AG04449 (cell line): ENCODE measurements around the gene C1orf115.

Experiments
- CTCF ChIA-PET: fragments of 350-600 bp; formaldehyde crosslinking; extraction: SDS; loops from one replicate; lab custom pipeline; 2021; ENCODE audit warnings: antibody characterized with exemption; lab: Yijun Ruan, JAX
- POLR2A ChIA-PET: fragments of 400-600, 350-600 bp; formaldehyde crosslinking; extraction: SDS; loops from one replicate; lab custom pipeline; 2020; ENCODE audit warnings: antibody characterized with exemption, inconsistent platforms; lab: Yijun Ruan, JAX
- DNase-seq: peaks from one replicate; pipeline ENCODE4 v3.0.0-alpha.2; 2010; ENCODE audit warnings: low read depth, low spot score
- H3K4me3 ChIP-seq: 2 replicates; pipeline ENCODE4 v1.5.1; 2011; ENCODE audit warnings: low read depth, mild to moderate bottlenecking, control low read depth, low read length
- TF ChIP-seq, protein P1 (sequence below): IDR thresholded peaks from one replicate; pipeline ENCODE4 v1.5.1; 2011; ENCODE audit warnings: mild to moderate bottlenecking, moderate library complexity, low read length, control low read depth, inconsistent platforms; ENCODE audit not compliant: insufficient read depth; ENCODE audit errors: missing control alignments

The C1orf115 gene

DNA sequence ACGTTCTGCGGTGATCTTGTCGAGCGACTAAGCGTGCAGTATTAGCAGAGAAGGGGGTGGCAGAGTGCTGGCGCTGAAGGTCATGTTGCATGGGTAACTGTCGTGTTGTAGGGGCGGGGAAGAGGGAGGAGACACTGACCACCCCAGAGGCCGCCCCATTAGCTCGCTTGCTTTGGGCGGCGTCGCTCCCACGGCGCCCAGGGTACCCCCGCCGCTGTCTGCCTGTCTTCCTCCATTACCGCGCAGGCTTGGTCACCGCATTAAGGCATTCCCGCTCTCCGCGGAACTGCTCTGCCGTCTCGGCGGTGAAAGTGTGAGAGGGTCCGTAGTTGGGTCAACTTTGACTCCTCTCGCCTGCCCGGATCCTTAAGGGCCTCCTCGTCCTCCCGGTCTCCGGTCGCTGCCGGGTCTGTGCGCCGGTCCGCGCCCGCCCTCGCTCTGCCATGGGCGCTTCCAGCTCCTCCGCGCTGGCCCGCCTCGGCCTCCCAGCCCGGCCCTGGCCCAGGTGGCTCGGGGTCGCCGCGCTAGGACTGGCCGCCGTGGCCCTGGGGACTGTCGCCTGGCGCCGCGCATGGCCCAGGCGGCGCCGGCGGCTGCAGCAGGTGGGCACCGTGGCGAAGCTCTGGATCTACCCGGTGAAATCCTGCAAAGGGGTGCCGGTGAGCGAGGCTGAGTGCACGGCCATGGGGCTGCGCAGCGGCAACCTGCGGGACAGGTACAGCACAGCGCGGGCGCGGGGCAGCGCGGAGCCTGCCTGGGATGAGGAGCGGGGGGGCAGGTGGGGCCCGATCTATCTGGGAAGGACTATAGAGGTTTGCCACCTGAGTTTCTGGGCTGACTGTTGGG is 58.1 kb downstream of the C1orf115 start, which contains the start of gene MTARC2:
MTARC2 (plus strand) TSS at position 234 of the 846 bp plus-strand sequence; CDS start at position 444, 210 bp downstream.
- ChIA-PET CTCF (interaction anchor here (1.4 to 4.5 kb wide), 4 partner anchors 14 to 55 kb away, joined by 4 to 36 read pairs (median 6); no protein-coding TSS in a partner anchor), POLR2A (interaction anchor here (0.6 kb wide), 1 partner anchor 73 kb away, joined by 3 read pairs; no protein-coding TSS in a partner anchor)
- TF ChIP-seq, protein P1, sequence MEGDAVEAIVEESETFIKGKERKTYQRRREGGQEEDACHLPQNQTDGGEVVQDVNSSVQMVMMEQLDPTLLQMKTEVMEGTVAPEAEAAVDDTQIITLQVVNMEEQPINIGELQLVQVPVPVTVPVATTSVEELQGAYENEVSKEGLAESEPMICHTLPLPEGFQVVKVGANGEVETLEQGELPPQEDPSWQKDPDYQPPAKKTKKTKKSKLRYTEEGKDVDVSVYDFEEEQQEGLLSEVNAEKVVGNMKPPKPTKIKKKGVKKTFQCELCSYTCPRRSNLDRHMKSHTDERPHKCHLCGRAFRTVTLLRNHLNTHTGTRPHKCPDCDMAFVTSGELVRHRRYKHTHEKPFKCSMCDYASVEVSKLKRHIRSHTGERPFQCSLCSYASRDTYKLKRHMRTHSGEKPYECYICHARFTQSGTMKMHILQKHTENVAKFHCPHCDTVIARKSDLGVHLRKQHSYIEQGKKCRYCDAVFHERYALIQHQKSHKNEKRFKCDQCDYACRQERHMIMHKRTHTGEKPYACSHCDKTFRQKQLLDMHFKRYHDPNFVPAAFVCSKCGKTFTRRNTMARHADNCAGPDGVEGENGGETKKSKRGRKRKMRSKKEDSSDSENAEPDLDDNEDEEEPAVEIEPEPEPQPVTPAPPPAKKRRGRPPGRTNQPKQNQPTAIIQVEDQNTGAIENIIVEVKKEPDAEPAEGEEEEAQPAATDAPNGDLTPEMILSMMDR: no peak
- H3K4me3 ChIP-seq: peak within 1 kb of the TSS; percentile 72
- DNase-seq: peak; percentile 10
